T-helper 2 cell treated with Interferon-gamma antibody and Interleukin-4, amounts not matched to agents 5 μg/mL and 100 μg/mL, for 36 hours (primary cell): ENCODE results near the gene SLC37A1.

Source experiments
- DNase-seq: peaks from one replicate; pipeline ENCODE4 v3.0.0; 2021; ENCODE audit warnings: low spot score
- H3K27ac Mint-ChIP-seq: one replicate; pipeline ENCODE4 v1.8.0; 2021; ENCODE audit warnings: mild to moderate bottlenecking, mixed read lengths
- H3K27me3 Mint-ChIP-seq: one replicate; pipeline ENCODE4 v1.8.0; 2021; ENCODE audit warnings: low read depth, mixed read lengths
- H3K36me3 Mint-ChIP-seq: one replicate; pipeline ENCODE4 v1.8.0; 2021; ENCODE audit warnings: low read depth, mixed read lengths
- H3K4me1 Mint-ChIP-seq: one replicate; pipeline ENCODE4 v1.8.0; 2021; ENCODE audit warnings: low read depth, mixed read lengths
- H3K4me3 Mint-ChIP-seq: one replicate; pipeline ENCODE4 v1.8.0; 2022; ENCODE audit warnings: mild to moderate bottlenecking, moderate library complexity, mixed read lengths
- H3K9me3 Mint-ChIP-seq: one replicate; pipeline ENCODE4 v1.8.0; 2021; ENCODE audit warnings: mixed read lengths

SLC37A1 gene

DNA sequence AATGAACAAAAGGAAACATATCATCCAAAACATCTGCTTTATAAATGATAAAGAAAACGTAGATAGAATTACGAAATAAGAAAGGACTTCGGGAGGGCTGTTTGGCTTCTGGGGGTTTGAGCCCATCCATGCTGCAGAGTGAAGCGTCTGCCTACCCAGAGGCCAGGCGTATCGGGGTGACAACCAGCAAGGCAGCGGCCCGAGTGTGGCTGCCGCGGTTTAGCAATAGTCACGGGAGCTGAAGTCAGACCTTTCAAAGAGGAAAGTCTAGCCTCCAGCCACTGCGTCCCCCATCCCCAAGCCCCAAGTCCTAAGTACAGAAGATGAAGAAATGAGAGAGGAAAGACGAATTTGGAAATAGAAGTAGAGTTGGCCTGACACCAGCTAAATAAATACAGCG lies 8.6 kb downstream of the SLC37A1 start:
- H3K9me3 Mint-ChIP-seq: no peaks in the 10 kb centered on the region
- DNase-seq: no peak
- H3K4me1 Mint-ChIP-seq: peaks cover 19% of the 10 kb centered on the region
- H3K36me3 Mint-ChIP-seq: peaks cover 40% of the 10 kb centered on the region
- no peak overlapping the region for H3K4me3 Mint-ChIP-seq
- no peak overlapping the region for H3K27ac Mint-ChIP-seq
- no peaks in the 10 kb centered on the region for H3K27me3 Mint-ChIP-seq

DNA sequence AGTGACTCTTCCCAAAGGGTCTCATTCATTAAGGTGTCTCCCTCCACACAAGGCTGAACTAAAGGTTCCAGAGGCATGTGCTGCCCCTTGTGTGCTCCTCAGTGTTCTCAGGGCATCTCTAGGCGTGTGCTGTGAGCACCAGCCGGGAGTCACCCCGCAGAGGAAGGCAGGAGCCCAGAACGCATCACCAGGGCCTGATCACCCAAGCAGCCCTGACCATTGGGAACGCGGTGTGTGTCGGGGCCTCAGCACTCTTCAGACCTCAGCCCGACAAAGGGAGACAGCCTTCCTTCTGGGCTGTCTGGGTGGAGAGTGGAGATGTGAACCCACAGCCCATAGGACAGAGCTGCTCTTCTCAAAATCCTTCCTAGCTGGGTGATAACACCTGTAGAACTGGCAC lies 9.1 kb downstream of the SLC37A1 start:
- peaks cover 40% of the 10 kb centered on the region for H3K36me3 Mint-ChIP-seq
- peaks cover 24% of the 10 kb centered on the region for H3K4me1 Mint-ChIP-seq
- DNase-seq: no peak
- H3K27me3 Mint-ChIP-seq: no peaks in the 10 kb centered on the region
- H3K27ac Mint-ChIP-seq: no peak overlapping the region
- H3K4me3 Mint-ChIP-seq: no peak overlapping the region
- no peaks in the 10 kb centered on the region for H3K9me3 Mint-ChIP-seq

DNA sequence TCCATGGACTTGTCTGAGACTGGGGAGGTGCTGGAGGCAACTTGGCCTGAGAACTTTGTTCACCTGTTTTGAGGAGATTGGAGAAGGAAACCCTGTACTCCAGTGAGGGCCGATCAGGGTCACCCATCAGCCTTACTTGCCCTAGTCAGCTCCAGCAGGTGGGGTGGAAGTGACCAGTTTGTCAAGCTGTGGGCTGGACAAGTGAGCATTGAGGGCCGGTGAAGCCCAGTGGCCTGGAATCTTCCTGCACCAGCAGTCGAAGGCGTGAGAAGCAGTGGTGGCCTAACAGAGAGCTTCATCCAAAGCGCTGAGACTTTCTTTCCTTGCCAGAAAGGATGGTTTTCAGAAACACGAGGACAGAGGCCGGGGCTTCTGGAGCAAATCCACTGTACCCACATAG lies 9.6 kb downstream of the SLC37A1 start:
- DNase-seq: no peak
- Mint-ChIP-seq H3K36me3 (peaks cover 43% of the 10 kb centered on the region), H3K4me1 (peaks cover 28% of the 10 kb centered on the region), H3K27me3 (no peaks in the 10 kb centered on the region), H3K9me3 (no peaks in the 10 kb centered on the region), H3K27ac (no peak overlapping the region), H3K4me3 (no peak overlapping the region)

DNA sequence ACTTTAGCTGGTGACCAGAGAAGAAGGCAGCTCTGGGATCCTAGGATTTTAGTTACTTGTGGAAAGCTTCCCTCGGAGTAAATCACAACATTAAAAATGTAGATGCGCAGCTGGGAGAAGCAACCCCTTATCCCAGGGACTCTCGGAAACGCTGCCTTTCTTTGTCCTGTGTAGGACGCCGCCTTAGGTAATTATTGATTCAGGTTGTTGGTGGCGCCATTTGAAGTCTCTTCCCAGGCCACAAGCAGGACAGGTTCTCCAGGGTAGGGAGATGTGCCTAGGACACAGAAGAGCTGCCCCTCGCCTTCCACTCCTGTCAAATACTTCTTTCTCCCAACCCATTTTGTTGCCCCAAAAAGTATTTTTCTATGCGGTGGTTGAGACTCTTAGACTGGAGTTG lies 10.3 kb downstream of the SLC37A1 start:
- Mint-ChIP-seq H3K9me3 (no peaks in the 10 kb centered on the region), H3K27ac (no peak overlapping the region), H3K4me3 (no peak overlapping the region), H3K4me1 (peaks cover 30% of the 10 kb centered on the region), H3K36me3 (peaks cover 40% of the 10 kb centered on the region), H3K27me3 (no peaks in the 10 kb centered on the region)
- no peak for DNase-seq

DNA sequence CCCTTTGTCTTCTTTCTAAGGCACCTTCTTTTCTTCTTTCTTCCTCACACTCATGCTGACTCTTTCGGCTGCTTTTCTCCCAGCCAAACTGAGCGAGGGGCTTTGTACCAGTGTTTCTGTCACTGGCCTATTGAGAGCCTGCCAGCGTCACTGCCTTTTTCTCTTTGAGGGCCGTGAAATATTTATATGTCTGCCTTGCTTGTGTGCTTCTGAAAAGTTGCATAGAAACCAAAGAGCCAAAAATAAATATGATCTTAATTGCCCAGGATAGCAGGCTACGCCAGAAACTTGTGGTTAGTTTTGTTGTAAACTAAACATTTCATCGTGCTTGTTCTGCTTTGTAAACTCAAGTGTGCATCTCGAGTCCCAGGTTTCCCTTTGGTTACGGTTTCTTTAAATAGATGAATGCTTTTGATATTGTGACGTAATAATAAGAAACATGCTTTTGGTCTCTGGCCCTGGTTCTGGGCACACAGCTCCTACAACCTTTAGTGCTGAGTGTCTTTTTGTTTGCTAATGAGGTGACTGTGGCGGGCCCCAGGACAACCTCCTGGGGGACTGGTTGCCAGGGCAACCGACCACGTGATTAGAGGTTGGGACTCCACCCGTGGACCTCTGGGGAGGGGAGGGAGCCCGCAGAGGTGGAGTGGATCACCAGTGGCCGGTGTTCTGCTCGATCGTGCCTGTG lies 10.8 kb downstream of the SLC37A1 start:
- Mint-ChIP-seq H3K27ac (no peak overlapping the region), H3K4me3 (no peak overlapping the region), H3K36me3 (peaks cover 40% of the 10 kb centered on the region), H3K9me3 (no peaks in the 10 kb centered on the region), H3K4me1 (peaks cover 30% of the 10 kb centered on the region), H3K27me3 (no peaks in the 10 kb centered on the region)
- DNase-seq: no peak

DNA sequence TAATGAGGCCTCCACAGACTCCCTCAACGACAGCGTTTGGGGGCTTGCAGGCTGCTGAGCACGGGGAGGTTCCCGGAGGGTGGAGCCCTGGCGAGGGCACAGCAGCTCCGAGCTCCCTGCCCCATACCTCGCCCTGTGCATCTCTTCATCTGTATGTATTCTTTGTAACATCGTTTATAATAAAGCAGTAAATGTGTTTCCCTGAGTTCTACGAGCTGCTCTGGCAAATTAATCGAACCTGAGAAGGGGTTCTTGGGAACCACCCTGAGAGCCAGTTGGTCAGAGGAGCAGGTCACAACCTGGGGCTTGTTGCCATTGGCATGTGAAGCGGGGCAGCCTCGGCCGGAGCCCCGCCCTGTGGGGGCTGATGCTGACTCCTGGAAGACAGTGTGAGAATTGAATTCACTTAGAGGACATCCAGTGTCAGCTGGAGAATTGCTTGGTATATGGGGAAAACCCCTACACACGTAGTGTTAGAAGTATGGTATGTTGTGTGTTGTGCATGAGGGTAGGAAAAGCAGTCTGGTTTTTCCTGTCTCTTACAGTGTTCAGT lies 11.5 kb downstream of the SLC37A1 start:
- peaks cover 32% of the 10 kb centered on the region for H3K4me1 Mint-ChIP-seq
- H3K27ac Mint-ChIP-seq: no peak overlapping the region
- H3K4me3 Mint-ChIP-seq: no peak overlapping the region
- H3K9me3 Mint-ChIP-seq: no peaks in the 10 kb centered on the region
- no peak for DNase-seq
- H3K36me3 Mint-ChIP-seq: peaks cover 36% of the 10 kb centered on the region
- no peaks in the 10 kb centered on the region for H3K27me3 Mint-ChIP-seq

DNA sequence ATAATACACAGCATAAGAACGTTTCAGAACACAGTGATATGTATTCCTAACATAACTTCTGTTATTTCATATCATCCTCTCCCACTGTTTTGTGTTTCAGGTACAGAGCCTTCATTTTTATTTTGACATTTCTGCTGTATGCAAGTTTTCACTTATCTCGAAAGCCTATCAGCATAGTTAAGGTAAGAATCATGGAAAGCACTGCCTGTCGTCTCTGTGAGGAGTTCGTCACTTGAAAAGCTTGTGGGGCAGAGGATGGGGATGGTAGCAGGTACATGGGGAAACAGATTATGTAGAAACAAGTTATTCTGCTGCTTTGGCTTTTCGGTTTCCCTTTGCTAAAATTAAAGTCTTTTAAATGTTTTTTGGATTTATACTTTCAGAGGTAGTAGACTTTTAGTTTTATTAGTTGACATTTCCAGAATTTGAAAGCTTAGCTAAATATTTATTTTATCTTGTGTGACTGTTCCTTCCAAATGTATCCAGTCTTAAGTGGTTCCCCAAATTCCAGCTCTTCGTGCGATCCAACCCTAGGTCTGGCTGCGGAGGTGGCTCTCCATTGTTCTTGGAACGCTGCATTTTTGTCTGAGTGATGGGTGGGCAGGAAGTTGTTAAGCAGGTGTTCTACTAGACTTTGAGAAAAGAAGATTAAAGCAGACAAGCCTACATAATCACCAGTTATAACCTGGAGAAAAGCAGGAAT lies 12.2 kb downstream of the SLC37A1 start:
- peaks cover 33% of the 10 kb centered on the region for H3K36me3 Mint-ChIP-seq

DNA sequence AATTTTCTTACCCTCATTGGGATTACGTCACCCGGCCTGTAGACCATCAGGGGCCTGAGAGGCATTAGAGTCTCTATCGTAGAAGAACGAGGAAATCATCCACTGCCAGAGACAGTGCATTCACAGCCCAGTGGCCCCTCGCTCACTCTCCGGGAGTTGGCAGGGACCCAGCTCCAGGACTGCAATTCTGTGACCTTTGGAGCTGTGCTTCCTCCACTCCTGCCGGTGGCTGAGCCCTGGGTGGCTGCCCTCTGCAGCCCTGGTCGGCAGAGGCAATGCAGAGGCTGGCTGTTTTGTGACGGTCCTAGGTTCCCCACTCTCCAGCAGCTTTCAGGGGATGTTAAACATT lies 12.7 kb downstream of the SLC37A1 start:
- peaks cover 32% of the 10 kb centered on the region for H3K36me3 Mint-ChIP-seq
- DNase-seq: no peak
- no peaks in the 10 kb centered on the region for H3K27me3 Mint-ChIP-seq
- H3K27ac Mint-ChIP-seq: no peak overlapping the region
- H3K4me1 Mint-ChIP-seq: peaks cover 37% of the 10 kb centered on the region
- no peaks in the 10 kb centered on the region for H3K9me3 Mint-ChIP-seq
- H3K4me3 Mint-ChIP-seq: no peak overlapping the region

More for the DNA sequence above, 12.2 kb downstream of the SLC37A1 start:
- no peak overlapping the region for H3K27ac Mint-ChIP-seq
- no peaks in the 10 kb centered on the region for H3K27me3 Mint-ChIP-seq
- no peak for DNase-seq
- H3K9me3 Mint-ChIP-seq: no peaks in the 10 kb centered on the region
- peaks cover 37% of the 10 kb centered on the region for H3K4me1 Mint-ChIP-seq
- no peak overlapping the region for H3K4me3 Mint-ChIP-seq

DNA sequence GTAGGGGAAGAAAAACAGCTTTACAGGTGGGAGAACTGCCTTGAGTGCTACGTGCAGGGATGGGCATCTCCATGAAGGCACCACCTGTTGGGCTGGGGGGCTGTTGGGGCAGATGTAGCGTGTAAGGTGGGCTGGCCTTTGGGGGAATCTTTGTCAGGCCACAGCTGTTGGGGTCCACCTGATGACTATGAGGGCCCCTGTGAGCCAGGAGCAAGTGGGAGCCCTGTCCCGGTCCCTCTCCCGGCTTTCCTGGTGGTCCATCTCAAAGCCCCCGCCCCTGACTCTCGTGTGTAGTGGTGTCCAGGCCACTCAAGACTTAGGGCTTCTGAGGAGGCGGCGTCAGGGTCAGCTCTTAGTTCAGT lies 13.5 kb downstream of the SLC37A1 start:
- Mint-ChIP-seq H3K27me3 (no peaks in the 10 kb centered on the region), H3K4me3 (peak overlapping the region; percentile 74), H3K36me3 (peaks cover 27% of the 10 kb centered on the region), H3K4me1 (peaks cover 37% of the 10 kb centered on the region), H3K9me3 (no peaks in the 10 kb centered on the region), H3K27ac (peak overlapping the region; percentile 86)
- DNase-seq: no peak

DNA sequence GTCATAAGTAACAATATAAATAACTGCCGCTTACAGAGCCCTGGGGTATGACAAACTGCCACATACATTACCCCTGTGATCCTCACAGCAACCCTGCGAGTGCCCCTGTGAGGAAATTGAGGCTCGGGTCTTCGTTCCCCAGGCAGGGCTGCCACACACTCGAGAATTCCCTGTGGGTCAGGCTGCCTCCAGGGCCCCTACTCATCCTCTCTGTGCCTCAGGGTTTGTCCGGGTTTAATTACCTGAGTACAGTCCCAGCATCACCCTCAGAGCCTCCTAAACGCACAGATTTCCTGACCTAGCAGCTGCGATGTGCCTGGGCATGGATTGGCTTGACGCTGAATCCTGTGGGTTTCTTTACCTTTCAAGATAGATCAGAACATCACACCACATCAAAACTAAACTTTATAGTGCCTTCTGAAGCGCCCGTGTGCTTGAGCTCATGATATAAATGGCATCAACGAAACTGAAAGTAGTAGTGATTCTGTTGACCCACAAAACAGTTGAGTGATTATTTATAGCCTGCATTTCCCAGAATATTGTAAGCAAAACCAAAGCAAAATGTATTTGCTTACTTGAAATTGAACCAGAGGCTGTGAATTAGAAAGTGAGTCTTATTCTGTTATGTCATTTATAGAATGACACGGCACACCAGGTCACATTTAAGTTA lies 14.0 kb downstream of the SLC37A1 start:
- Mint-ChIP-seq H3K4me3 (peak overlapping the region; percentile 74), H3K4me1 (peaks cover 37% of the 10 kb centered on the region), H3K36me3 (peaks cover 26% of the 10 kb centered on the region), H3K9me3 (no peaks in the 10 kb centered on the region), H3K27me3 (no peaks in the 10 kb centered on the region), H3K27ac (peak overlapping the region; percentile 86)
- peak; percentile 64 for DNase-seq

DNA sequence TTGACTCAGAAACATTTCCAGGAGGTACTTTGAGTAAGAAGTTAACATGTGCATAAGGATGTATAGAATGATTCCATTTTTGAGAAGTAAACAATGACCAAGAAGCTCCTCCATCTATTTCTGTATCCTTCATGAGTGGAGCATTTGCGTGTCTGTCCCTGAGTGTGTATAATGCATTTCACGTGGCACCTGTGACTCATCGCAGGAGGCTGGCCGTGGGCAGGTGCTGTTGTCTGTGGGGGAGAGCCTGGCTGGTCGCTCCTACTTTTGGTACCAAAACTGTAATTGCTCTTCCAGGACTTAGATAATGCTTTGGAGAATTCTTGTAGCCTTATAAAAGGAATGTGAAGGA lies 16.5 kb downstream of the SLC37A1 start:
- no peaks in the 10 kb centered on the region for H3K9me3 Mint-ChIP-seq
- no peak overlapping the region for H3K27ac Mint-ChIP-seq
- H3K4me1 Mint-ChIP-seq: peaks cover 32% of the 10 kb centered on the region
- no peak for DNase-seq
- H3K4me3 Mint-ChIP-seq: no peak overlapping the region
- no peaks in the 10 kb centered on the region for H3K27me3 Mint-ChIP-seq
- peaks cover 18% of the 10 kb centered on the region for H3K36me3 Mint-ChIP-seq

DNA sequence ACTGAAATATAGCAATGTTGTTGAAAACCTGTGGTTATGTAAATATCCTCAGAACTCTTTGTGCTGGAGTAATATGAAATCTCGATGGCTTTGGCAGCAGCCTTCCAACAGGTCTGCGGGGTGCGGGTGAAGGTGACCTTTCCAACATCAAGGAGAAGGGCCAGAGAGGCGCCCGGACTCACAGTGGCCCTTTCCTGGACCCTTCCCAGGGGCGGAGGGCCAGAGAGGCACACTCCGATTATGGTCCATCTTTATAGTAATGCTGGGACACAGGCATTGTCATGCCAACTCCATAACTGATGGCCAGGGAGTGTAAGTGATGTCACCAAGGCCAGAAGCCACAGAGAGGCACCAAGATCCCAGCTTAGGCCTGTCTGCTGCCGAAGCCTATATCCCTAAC lies 18.1 kb downstream of the SLC37A1 start:
- Mint-ChIP-seq H3K36me3 (peaks cover 11% of the 10 kb centered on the region), H3K9me3 (no peaks in the 10 kb centered on the region), H3K4me3 (no peak overlapping the region), H3K4me1 (peaks cover 26% of the 10 kb centered on the region), H3K27me3 (no peaks in the 10 kb centered on the region), H3K27ac (no peak overlapping the region)
- no peak for DNase-seq

DNA sequence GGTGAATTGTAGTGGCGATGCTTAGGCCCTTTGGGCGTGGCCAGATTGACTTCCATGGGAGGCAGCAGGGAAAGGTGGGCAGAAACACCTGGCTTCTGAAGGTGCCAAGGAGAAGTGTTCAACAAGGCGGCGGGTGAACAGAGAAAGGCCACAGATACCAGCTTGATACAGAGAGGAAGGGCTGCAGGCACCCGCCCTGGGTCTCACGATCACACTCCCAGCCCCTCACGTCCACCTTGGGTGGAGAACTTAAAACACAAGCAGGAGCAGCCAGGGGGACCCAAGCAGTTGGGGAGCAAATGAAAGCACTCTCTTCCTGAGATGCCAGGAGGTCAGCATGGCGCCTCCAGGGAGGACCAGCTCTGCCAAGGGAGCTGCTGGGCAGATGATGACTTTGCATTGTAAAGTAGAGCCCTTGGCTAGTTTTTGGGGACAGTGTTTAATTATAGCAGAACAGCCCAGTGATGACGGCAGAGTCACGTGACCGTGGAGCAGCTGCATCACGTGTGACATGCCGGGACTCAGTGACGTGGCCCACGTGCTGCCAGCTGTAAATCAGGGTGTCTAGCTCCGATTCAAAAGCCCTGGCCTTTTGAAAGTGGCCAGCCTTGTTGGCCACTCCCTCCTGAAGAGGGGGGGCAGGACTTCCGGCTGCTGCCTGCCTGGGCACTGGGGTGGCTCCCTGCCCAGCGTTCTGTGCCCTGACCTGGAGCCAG lies 19.0 kb downstream of the SLC37A1 start:
- no peak for DNase-seq
- Mint-ChIP-seq H3K4me3 (no peak overlapping the region), H3K9me3 (no peaks in the 10 kb centered on the region), H3K4me1 (peaks cover 19% of the 10 kb centered on the region), H3K36me3 (peaks cover 10% of the 10 kb centered on the region), H3K27me3 (no peaks in the 10 kb centered on the region), H3K27ac (no peak overlapping the region)
